Stimulated activated naive CD8-positive, alpha-beta T cell treated with anti-CD3 and anti-CD28 coated beads, Interleukin-15, Interleukin-2, amounts not matched to agents 100 ng/mL and 50 ng/mL, for 24 hours (primary cell): ENCODE measurements around the gene CABLES1.
"Not testable (repeated sequence)": the region's sequence is repeated elsewhere in the genome, so short reads cannot be mapped to it uniquely, and the experiment has no call there.

ENCODE experiments used
- H3K27ac Mint-ChIP-seq: one replicate; pipeline ENCODE4 v1.8.0; 2021; ENCODE audit warnings: mild to moderate bottlenecking, mixed read lengths
- H3K27me3 Mint-ChIP-seq: one replicate; pipeline ENCODE4 v1.8.0; 2021; ENCODE audit warnings: mixed read lengths
- H3K36me3 Mint-ChIP-seq: one replicate; pipeline ENCODE4 v1.8.0; 2021; ENCODE audit warnings: low read depth, mixed read lengths
- H3K4me1 Mint-ChIP-seq: one replicate; pipeline ENCODE4 v1.8.0; 2021; ENCODE audit warnings: low read depth, mixed read lengths
- H3K4me3 Mint-ChIP-seq: one replicate; pipeline ENCODE4 v1.8.0; 2021; ENCODE audit warnings: mild to moderate bottlenecking, mixed read lengths
- H3K9me3 Mint-ChIP-seq: one replicate; pipeline ENCODE4 v1.8.0; 2021; ENCODE audit warnings: mixed read lengths

Gene CABLES1

DNA sequence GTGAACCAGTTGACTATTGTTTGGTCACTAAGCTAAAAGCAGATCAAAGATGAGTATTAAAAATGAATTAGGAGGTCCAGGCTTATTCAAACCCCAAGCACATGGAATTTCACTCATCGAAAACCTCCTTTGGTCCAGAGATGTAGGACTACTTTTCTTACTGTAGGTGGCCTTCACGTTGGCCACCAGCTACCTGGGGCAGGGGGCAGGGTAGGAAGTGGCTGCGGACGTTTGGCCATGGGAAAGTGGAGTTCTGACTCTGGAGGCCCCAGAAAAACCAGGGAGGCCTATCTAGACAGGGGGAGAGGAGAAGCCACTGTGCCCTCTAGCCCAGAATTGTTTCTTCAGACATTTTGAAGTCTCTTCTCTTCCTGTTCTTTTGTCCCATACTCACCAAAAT is 31.8 kb upstream of the CABLES1 start:
- Mint-ChIP-seq H3K27ac (no peak overlapping the region), H3K36me3 (no peaks in the 10 kb centered on the region), H3K27me3 (no peaks in the 10 kb centered on the region), H3K9me3 (no peaks in the 10 kb centered on the region), H3K4me3 (no peak overlapping the region), H3K4me1 (no peaks in the 10 kb centered on the region)

DNA sequence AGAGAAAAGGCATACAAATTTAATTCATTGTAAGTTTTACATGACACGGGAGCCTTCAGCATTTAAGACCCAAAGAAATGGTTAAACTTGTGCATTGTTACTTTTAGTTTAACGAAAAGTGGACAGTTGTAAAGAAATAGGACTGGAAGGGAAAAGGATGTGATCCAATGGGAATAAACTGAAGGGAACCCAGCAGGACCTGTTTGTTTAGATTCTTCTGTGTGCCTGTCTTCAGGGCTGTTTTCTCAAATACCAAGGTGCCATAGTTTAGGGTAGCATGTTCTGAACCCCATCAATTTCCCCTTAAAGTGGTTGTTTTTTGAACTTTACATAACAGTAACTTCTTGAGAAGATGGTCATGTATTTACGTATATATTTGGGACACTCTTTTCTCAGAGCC is 30.3 kb upstream of the CABLES1 start:
- Mint-ChIP-seq H3K4me1 (no peaks in the 10 kb centered on the region), H3K4me3 (no peak overlapping the region), H3K27me3 (no peaks in the 10 kb centered on the region), H3K27ac (no peak overlapping the region), H3K36me3 (no peaks in the 10 kb centered on the region), H3K9me3 (no peaks in the 10 kb centered on the region)

DNA sequence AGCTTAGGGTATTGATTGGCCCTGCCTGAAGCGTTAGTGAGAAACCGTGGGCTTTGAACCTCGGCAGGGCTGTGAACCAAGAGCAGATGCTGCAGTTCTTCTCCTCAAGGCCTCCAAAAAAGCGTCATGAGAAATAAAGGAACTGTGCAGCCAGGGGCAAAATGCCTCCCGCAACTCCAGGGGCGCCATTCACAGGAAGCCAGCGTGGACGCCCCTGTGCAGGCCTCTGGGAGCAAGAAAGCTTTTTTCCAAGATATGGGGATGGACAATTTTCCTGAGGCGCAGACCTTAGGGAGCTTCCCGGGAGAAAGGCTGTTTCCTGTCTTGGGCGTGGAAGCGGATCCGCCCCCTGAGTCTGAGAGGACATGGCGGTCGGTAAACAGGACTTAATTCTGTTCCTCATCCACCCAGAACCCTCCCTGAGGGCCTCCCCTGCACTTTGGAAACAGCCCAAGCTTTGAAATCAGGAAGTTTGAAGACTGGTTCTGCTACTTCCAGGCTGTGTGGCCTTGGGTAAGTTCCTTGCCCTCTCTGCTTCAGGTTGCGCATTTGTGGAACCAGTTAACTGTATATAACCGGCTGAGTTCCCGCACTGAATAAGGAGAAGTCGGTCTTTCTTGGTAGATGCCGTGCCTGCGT is 29.6 kb upstream of the CABLES1 start:
- no peaks in the 10 kb centered on the region for H3K9me3 Mint-ChIP-seq
- H3K4me1 Mint-ChIP-seq: no peaks in the 10 kb centered on the region
- H3K4me3 Mint-ChIP-seq: no peak overlapping the region
- no peak overlapping the region for H3K27ac Mint-ChIP-seq
- no peaks in the 10 kb centered on the region for H3K36me3 Mint-ChIP-seq
- H3K27me3 Mint-ChIP-seq: no peaks in the 10 kb centered on the region

- no peaks in the 10 kb centered on the region for H3K9me3 Mint-ChIP-seq
- no peaks in the 10 kb centered on the region for H3K4me1 Mint-ChIP-seq
- no peak overlapping the region for H3K4me3 Mint-ChIP-seq
Observed at GRCh38 chr18:23106575-23106974, 28.7 kb upstream of the CABLES1 start.

DNA sequence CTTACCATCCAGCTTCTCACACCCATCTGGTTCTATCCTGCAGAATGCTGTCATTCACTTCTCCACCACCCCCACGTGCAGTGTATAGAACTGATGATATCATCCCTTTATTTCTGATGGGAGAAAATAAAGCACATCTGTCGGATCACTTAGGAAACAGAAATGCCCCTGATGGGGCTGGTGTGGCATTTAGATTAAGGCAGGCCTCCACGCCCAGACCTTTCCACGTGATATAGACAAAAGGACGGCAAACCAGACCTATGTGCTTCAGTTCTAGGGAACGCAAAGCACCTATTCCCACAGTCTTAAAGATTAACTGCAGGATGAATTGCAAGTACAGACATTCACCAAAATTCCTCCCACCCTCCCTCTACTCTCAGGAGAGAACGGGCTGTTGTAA is 27.6 kb upstream of the CABLES1 start:
- Mint-ChIP-seq H3K36me3 (no peaks in the 10 kb centered on the region), H3K27ac (no peak overlapping the region), H3K4me3 (no peak overlapping the region), H3K27me3 (no peaks in the 10 kb centered on the region), H3K9me3 (no peaks in the 10 kb centered on the region), H3K4me1 (no peaks in the 10 kb centered on the region)

More at GRCh38 chr18:23106575-23106974, 28.7 kb upstream of the CABLES1 start:
- H3K36me3 Mint-ChIP-seq: no peaks in the 10 kb centered on the region
- no peaks in the 10 kb centered on the region for H3K27me3 Mint-ChIP-seq
- no peak overlapping the region for H3K27ac Mint-ChIP-seq

DNA sequence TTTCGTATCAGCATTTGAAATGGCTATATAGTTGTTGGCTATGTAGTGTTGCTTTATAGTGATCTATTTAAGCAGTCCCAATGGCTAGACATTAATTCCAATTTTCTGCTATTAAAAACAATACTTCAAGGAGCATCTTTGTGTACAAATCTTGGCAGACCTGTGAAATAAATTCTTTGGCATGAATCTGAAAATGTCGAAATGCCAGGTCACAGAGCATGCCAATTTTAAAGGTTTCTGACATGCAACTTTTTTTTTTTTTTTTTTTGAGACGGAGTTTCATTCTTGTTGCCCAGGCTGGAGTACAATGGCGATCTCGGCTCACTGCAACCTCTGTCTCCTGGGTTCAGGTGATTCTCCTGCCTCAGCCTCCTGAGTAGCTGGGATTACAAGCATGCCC is 26.8 kb upstream of the CABLES1 start:
- H3K36me3 Mint-ChIP-seq: no peaks in the 10 kb centered on the region
- no peaks in the 10 kb centered on the region for H3K4me1 Mint-ChIP-seq
- no peaks in the 10 kb centered on the region for H3K9me3 Mint-ChIP-seq

DNA sequence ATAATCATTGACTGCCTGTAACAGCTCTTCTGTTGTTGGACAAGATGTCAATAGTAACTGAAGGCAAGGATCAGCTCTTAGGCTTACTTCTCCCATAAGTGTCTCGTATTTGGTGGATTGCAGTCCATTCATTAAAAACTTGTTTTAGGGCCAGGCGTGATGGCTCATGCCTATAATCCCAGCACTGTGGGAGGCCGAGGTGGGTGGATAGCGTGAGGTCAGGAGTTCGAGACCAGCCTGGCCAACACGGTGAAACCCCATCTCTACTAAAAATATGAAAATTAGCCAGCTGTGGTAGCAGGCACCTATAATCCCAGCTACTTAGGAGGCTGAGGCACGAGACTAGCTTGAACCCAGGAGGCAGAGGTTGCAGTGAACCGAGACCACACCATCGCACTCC is 26.1 kb upstream of the CABLES1 start:
- not testable (repeated sequence) for H3K4me3 Mint-ChIP-seq, H3K27ac Mint-ChIP-seq, H3K27me3 Mint-ChIP-seq, H3K9me3 Mint-ChIP-seq, H3K4me1 Mint-ChIP-seq, H3K36me3 Mint-ChIP-seq

More for the DNA sequence above, 26.8 kb upstream of the CABLES1 start:
- Mint-ChIP-seq H3K27me3 (no peaks in the 10 kb centered on the region), H3K4me3 (no peak overlapping the region), H3K27ac (no peak overlapping the region)

- Mint-ChIP-seq H3K9me3 (no peaks in the 10 kb centered on the region), H3K36me3 (no peaks in the 10 kb centered on the region), H3K27ac (no peak overlapping the region), H3K4me1 (peaks cover 16% of the 10 kb centered on the region), H3K4me3 (no peak overlapping the region), H3K27me3 (peaks cover 6% of the 10 kb centered on the region)
Observed at GRCh38 chr18:23113576-23113975, 21.7 kb upstream of the CABLES1 start.

DNA sequence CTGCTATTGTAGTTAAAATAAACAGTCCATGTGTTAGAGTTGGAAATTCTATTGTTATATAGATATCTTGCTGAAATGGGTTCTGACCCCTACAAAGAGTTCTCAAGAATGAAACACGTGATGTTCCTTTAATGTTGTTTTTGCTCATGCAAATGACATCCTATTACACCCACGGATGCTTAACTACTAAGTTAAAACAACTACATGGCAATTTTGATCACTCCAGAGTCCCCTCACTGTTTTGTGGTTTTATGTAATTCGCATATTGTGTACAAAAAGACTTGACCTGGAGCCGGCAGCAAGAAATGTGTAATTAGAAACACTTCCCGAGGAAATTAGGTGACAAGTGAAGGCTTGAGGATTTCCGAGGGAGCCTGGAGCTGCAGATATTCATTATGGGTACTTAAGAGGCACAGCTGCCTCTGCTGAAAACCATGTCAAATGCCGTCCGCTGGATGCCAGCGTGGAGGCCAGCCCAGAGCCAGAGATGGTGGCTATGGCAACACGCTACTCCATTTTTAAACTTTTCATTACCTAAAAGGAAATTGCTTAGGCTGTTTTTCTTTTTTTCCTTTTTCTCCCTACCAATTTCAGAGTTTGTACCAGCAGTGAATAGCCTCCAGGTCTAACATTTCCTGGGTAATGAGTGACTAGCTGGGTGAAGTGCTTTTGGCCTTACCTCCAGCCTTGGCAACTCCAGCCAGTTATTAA is 21.0 kb upstream of the CABLES1 start:
- Mint-ChIP-seq H3K9me3 (no peaks in the 10 kb centered on the region), H3K36me3 (no peaks in the 10 kb centered on the region), H3K4me1 (peaks cover 16% of the 10 kb centered on the region), H3K4me3 (no peak overlapping the region), H3K27ac (no peak overlapping the region), H3K27me3 (peaks cover 6% of the 10 kb centered on the region)

DNA sequence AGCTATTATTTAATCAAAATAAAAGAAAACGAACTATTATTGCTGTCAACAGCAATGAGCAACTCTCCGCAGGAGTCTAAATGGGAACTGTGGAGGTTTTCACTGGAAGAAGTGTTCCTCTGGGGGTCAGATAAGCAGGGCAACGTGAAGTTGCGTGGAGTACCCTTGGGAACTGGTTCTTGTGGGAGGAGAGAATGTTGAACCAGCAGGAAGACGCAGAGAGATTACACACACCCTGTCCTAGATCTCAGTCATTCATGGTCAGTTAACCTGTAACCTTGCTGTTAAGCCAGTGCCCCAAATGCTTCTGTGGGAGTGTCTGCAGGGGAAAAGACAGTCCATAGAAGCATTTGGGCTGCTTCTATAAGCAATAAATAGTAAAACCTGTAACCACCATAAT is 20.4 kb upstream of the CABLES1 start:
- Mint-ChIP-seq H3K4me1 (peaks cover 16% of the 10 kb centered on the region), H3K27ac (no peak overlapping the region), H3K4me3 (no peak overlapping the region), H3K36me3 (no peaks in the 10 kb centered on the region), H3K27me3 (peaks cover 6% of the 10 kb centered on the region), H3K9me3 (no peaks in the 10 kb centered on the region)

DNA sequence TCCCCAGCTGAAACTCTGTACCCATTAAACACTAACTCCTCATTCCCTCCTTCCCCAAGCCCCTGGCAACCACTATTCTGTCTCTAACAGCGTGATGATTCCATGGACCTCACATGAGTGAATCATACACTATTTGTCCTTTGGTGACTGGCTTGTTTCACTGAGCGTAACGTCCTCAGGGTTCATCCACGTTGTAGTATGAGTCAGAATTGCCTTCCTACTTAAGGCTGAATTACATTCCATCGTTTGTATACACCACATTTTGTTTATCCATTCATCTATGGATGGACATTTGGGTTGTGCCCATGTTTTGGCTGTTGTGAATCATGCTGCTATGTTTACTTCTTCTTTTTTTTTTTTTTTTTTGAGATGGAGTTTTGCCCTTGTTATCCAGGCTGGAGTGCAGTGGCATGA is 19.6 kb upstream of the CABLES1 start:
- peaks cover 6% of the 10 kb centered on the region for H3K27me3 Mint-ChIP-seq
- H3K4me1 Mint-ChIP-seq: peaks cover 16% of the 10 kb centered on the region
- no peak overlapping the region for H3K27ac Mint-ChIP-seq
- H3K36me3 Mint-ChIP-seq: no peaks in the 10 kb centered on the region
- no peaks in the 10 kb centered on the region for H3K9me3 Mint-ChIP-seq
- no peak overlapping the region for H3K4me3 Mint-ChIP-seq

DNA sequence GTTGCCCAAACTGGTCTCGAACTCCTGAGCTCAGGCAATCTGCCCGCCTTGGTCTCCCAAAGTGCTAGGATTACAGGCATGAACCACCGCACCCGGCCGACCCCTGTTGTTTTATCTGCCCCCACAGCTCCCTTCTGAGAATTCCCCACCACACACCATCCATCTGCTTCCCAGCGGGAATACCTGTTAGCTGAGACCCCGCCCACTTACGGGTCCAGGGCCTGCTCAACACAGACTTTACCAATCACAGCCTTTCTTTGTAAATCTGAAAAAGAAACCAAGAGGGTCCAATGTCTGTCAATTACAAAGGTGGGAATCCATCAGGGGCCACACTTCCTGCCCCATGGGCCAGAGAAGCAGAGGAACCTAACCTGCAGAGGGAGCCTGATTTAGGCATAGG is 14.2 kb upstream of the CABLES1 start:
- H3K9me3 Mint-ChIP-seq: no peaks in the 10 kb centered on the region
- H3K4me3 Mint-ChIP-seq: no peak overlapping the region
- H3K27me3 Mint-ChIP-seq: no peaks in the 10 kb centered on the region
- no peaks in the 10 kb centered on the region for H3K4me1 Mint-ChIP-seq
- no peaks in the 10 kb centered on the region for H3K36me3 Mint-ChIP-seq
- H3K27ac Mint-ChIP-seq: no peak overlapping the region

DNA sequence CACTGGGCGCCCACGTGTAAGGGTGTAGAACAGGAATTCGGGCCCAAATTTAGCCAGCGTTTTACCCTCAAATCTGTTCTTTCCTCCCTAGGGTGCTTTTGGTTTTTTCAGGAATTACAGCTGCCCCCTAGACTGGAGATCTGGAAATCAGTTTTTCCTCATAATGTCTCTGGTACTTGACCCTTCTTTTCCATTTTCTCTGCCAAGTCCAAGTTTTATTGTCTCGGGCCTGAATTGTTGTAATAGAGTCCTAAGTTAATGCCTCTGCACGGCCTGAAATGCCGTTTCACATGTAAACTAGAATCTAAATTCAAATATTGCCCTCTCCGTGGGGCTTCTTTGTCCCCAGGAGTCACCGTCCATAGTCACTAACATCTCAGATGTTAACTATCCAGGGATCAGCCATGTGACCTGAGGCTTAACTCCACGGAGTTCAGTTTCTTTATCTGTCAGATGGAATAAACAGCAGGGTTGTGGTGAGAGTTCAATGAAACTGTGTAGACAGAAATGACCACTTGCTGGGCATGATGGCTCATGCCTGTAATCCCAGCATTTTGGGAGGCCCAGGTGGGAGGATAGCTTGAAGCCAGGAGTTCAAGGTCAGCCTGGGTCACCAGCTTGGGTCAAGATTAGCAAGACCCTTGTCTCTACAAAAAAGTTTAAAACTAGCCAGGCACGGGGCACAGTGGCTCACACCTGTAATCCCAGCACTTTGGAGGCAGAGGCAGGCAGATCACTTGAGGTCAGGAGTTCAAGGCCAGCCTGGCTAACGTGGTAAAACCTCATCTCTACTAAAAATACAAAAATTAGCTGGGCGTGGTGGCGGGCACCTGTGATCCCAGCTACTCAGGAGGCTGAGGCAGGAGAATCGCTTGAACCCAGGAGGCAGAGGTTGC is 12.7 kb upstream of the CABLES1 start:
- Mint-ChIP-seq H3K9me3 (no peaks in the 10 kb centered on the region), H3K36me3 (no peaks in the 10 kb centered on the region), H3K27me3 (no peaks in the 10 kb centered on the region), H3K27ac (no peak overlapping the region), H3K4me1 (no peaks in the 10 kb centered on the region), H3K4me3 (no peak overlapping the region)

DNA sequence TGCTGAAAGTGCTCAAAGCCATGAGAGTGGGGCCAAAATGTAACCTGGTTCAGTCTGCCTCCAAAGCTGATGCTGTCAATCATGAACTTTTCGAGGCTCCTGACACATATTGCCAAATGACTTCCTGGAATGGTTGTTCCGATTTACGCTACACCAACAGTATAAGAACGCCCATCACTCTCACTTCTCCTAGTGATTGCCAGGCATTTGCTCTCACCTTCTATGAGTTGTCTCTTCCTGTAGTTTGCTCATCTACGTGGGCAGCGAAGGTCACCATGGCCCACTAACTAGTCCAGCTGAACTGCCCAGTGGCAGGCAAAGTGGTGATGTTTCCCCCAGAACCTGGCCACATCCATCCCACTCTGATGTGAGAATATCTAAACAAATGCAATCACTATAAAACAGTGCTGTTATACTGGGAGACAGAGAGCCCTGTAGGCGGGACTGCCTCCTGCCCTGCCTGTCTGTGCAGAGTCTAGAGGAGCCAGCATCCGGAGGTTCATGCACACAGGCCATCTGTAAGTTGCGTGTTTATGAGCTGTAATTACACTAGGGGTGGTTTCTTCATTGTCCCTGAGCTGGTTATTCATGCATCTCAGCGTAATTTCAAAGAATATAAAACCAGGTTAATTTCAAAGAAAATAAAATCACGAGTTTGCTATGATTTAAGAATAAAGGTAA is 8.8 kb upstream of the CABLES1 start:
- no peak overlapping the region for H3K4me3 Mint-ChIP-seq
- H3K9me3 Mint-ChIP-seq: no peaks in the 10 kb centered on the region
- H3K36me3 Mint-ChIP-seq: no peaks in the 10 kb centered on the region
- H3K27me3 Mint-ChIP-seq: no peaks in the 10 kb centered on the region
- no peak overlapping the region for H3K27ac Mint-ChIP-seq
- H3K4me1 Mint-ChIP-seq: no peaks in the 10 kb centered on the region

- peaks cover 5% of the 10 kb centered on the region for H3K4me1 Mint-ChIP-seq
- no peaks in the 10 kb centered on the region for H3K9me3 Mint-ChIP-seq
- H3K4me3 Mint-ChIP-seq: no peak overlapping the region
- H3K36me3 Mint-ChIP-seq: no peaks in the 10 kb centered on the region
- H3K27me3 Mint-ChIP-seq: peaks cover 4% of the 10 kb centered on the region
- H3K27ac Mint-ChIP-seq: no peak overlapping the region
Observed at GRCh38 chr18:23127090-23127489, 8.2 kb upstream of the CABLES1 start.
